Embryonic facial prominence (tissue), 1 donor: ENCODE results near the gene FAM209A.
"Not testable (repeated sequence)": the region's sequence is repeated elsewhere in the genome, so short reads cannot be mapped to it uniquely, and the experiment has no call there.

ENCODE experiments used
- DNase-seq: peaks from one replicate; pipeline ENCODE4 v3.0.0-alpha.2; 2016; ENCODE audit errors: extremely low spot score

The FAM209A gene, protein sequence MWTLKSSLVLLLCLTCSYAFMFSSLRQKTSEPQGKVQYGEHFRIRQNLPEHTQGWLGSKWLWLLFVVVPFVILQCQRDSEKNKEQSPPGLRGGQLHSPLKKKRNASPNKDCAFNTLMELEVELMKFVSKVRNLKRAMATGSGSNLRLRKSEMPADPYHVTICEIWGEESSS

DNA sequence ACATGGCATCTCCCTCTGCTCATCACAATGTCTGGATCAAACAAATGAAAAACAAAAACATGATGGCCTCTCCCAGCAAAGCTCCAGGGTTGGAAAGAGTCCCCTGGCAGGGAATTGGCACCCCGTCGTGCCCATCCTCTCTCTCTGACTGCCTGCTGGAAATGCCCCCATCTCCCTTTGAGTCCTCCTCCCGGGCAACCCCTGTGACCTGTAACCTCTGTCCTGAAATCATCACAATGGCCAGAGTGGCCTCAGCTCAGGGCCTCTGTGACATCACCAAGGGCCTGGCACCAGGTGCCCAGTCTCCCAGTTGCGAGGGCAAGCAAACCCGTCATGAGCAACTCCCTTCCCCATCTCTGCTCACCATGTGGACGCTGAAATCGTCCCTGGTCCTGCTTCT, at the start of gene FAM209A:
TSS of gene FAM209A (plus strand) at position 301 of the 400 bp plus-strand sequence. CDS start at position 366, 65 bp downstream.
- not testable (repeated sequence) for DNase-seq

DNA sequence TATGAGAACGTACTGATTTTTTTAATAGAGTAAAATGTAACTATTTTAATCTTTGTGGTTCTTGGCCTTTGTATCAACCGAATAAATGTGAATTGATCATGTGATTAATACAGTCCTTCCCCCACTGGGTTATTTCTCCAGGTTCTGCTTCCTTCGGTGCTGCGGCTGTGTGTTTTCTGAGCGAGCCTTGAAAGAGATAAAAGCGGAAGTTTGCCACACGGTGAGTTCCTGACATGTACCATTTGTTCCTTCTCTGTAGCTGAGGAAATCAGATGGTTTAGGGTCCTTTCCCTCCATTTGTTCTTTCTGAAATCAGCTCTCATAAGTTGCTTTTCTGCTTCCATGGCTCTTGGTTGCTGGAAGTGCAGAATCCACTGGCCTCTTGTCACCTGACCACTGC, 40.6 kb upstream of the FAM209A start:
- DNase-seq, result no peak

DNA sequence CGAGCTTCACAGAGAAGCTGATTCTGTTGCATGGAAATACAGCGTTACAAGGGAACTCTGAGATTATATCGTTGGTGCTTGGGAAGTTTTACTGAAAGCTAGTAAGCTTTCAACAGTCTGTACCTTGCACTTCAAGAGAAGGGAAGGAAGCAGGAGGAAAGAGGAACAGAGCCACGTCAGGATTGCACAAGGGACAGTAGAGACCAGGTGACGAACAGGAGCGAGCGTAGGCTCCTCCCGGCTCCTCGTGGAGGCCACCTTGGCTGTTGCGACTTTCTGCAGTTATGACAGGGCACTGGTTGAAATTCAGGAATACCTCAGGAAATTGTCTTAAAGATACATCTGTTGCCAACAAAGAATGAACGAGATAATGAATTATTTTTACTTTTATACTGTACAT, 37.3 kb upstream of the FAM209A start:
- no peak for DNase-seq

DNA sequence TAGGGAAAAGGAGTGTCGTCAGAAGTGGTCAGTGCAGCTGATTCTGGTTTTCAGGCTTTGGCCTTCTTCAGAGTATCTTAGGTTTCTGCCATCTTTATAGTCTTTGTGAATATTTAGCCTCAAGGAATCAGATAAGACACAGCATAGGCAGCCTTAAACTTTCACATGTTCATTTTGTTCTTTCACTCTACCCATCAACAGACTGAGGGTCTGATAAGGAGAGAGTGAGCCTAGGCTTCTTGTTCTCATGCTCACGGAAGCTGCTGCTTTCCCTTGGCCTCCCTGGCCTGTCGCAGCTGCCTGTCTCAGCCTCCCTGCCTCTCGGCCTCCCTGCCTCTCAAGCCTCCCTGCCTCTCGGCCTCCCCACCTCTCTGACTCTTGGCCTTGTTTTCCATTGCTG, 36.0 kb upstream of the FAM209A start:
- DNase-seq, result no peak

DNA sequence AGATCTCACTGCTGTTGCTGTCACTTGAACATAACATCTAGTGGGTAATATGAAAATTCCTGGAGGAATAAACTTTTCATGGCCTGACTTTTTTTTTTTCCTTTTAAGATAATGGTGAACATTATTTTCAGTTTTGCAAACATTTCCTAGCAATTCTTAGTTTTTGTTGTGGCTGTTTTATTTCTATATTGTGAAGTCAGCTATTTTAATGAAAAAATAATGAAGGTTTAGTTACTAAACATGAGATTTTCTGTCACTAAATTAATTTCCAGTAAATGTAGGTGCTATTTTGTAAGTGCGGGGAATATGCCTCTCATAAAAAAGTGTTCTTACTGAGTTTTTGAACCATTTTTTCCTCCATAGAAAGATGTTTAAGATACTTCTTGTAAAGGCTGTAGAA, 23.4 kb upstream of the FAM209A start:
- DNase-seq, result no peak

DNA sequence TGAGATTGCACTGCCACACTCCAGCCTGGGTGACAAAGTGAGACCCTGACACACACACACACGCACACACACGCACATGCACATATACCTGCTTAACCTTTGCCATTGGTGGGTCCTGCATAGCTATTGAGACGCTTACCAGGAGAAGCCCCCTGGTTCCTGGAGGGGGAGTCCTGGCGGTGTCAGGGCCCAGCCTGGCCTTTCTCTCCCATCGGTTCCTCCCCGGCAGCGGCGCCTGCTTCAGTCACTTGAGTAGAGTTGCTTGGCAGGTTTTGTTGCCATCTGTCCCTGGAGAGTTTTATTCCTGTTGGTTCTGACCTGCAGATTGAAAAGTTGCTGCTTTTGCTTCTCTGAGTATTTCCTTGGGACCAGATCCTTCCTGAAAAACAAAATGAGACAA, 20.6 kb upstream of the FAM209A start:
- DNase-seq, result no peak

DNA sequence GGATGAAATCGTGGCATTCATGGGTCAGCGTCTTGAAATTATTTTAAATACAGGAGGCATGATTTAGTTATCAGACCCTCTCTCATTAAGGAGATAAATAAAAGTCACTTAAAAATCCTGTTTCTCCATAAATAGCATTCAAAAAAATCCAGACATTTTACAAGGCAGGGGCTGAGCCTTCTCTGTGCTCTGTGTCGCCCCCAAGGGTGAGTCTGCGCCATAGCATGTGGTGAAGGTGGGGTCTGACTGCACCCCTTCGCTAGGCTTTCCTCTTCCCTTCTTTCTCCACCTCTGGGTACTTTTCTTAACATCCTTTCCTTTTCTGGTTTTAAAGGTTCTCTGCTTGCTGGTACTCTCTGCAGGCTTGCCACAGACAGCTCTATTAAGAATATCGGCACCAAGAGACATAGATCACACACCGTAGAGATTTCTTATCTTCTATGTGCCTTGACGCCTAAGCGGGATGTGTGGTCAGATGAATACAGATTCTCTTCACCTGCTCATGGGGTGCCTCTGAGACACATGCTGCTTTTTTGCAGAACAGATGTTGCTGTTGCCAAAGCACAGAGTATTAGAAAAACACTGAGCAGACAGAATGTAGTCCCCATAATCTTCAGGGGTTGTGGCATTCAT, 20.1 kb upstream of the FAM209A start:
- DNase-seq, result no peak

DNA sequence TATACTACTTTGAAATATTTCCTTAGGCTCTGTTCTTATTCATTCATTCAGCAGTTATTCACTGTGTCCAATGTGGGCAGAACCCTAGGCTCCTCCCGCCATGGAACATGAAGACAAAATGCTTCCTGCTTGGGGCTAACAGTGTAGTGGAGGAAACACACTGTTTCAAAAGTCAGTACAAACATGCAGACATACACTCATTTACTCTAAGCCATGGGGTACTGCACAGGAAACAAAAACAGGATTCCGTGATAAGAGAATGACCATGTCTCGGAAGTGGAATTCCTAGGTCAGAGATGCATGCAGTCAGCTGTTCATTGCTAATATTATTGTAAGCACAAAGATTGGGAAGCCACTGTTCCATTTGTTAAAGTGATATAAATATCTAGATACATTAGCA, 18.4 kb upstream of the FAM209A start:
- DNase-seq, result no peak

DNA sequence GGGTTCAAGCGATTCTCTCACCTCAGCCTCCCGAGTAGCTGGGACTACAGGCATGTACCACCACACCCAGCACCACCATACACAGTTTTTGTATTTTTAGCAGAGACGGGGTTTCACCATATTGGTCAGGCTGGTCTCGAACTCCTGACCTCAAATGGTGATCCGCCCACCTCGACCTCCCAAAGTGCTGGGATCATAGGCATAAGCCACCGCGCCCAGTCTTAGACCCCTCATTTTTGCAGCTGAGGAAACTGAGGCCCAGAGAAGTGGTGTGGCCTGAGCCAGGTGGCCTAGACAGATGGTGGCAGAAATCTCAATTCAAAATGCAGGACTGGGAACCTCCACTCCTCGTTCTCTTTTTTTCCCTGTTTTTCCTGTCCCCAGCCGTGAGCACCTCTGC, 12.6 kb upstream of the FAM209A start:
- no peak for DNase-seq

DNA sequence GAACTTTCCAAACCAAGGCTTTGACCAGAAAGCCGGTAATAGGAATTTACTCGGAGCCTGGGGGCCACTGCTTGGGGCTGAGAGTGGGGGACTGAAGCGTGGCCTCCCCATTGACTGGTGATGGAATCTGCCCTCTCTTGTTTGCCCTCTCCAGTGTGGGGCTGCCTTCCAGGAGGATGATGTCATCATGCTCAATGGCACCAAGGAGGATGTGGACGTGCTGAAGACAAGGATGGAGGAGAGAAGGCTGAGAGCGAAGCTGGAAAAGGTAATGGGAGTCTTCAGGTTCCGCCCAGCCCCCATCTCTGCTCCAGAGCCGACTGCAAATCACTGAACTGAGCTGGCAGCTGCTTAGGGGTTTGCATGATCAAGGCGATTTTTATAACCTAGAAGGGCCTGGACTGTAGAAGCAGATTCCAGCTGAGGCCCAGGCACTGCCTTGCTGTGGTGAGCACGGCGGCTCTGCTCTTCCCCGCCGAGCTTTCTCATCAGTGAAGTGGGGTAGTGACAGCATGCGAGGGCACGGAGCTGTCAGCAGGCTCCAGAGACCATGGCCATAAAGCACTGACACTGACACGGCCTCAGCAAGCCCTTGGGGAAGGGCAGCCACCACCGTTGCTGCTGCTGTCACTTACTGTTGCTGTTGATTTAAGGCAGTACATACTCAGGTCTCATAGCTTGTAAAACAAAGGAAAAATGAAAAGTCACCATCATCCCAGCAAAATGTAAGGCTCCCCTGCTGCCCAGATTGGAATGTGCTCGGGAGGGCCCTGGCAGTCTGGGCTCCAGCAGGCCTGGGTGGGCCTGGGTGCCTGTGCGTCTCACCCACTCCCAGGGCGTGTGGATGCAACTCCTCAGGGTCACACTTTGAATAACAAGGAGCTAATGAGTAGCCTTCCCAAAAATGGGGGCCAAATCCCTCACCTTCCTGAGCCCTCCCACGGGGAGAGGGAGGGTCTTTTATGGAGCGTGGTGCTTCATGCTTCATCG, 11.1 kb upstream of the FAM209A start:
- DNase-seq, result no peak

DNA sequence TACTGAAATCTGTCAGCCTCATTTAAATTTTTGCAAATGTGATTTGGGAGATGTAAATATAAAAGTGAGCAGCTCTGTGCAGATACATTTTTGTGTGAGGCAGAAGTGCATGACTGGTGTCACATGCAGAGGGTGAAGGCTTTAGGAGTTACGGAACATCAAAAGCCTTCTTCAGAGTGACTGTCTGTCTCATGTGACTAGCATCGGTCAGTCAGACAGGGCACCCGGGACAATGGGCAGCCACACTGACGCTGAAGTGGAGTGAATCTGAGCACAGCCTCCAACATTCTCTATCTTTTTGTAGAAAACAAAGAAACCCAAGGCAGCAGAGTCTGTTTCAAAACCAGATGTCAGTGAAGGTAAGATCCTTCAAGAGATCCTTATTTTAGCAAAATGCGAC, 7.9 kb upstream of the FAM209A start:
- DNase-seq, result no peak

DNA sequence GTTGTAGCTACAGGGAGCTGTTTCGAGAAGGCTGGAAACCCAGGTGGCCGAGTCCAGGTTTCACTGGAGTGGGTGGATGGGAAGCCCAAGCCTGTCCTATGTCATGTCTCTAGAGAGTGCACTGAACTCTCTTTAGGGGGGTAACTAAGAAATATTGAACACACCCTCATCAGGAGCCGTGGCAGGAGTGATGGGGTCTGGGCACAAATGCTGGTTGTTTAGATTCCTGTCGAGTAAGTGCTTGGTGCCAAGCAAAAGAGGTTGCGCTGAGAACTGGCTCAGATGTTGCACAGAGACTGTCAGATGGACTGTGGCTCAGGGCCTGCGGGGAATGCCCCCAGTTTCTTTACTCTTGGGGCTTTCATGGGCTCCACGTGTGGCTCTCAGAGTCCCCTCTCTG, 7.3 kb upstream of the FAM209A start:
- DNase-seq, result no peak

DNA sequence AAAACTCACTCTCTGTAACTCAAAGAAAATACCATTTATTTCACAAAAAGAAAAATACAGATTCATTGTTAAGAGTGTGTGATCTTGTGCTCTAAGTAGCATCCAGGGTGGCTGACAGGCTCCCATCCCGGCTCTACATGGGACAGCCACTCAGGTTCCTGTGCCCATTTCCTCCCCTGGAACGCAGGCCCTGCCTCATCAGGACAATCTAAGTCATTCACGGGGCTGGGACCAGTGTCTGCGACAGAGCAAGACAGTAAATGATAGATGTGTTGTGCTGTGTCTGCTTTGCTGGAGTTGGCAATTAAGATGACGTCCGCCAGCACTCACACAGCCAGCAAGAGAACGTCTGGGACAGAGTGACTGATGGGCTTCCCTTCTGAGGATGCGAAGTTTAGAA, 6.9 kb upstream of the FAM209A start:
- no peak for DNase-seq

DNA sequence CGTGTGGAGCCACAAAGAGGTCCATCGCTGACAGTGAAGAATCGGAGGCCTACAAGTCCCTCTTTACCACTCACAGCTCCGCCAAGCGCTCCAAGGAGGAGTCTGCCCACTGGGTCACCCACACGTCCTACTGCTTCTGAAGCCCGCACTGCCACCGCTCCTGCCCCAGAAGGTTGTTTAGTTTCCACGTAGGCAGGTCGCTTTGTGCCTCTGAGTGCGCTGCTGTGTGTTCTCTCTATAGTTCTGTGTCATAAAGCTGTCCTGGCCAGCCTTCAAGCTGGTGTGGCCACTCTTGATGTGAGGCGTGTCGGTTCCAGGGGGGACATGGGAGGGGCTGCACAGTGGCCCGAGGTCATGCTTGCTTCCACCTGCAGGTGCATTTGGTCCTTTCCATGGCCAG, 6.4 kb upstream of the FAM209A start:
- DNase-seq, result no peak

DNA sequence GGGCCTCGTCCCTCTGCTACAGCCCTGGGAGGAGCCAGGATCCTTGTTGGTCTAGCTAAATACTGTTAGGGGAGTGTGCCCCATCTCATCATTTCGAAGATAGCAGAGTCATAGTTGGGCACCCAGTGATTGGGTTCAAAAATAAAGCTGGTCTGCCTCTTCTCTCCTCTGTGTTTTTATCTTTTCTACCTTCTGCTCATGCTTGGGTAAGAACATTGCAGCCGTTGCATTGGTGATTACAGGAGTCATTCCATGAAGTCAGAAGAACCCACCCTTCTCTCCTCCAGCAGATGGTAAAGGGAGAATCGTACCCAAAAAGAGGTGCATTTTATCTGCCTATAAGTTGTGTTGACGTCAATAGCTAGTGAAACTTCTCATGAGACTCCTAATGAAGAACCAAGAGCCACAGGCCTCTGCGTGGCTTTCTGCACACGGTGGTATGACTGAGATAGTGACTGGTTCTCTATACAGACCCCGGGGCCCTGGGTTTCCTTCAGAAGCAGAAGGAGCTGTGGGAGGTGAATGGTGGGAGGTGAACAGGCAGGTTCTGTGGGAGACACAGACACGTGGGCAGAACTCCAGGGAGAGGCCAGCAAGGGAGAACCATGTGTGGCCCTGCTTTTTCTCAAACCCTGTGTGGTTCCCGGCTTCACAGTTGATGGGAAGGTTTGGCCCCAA, 5.7 kb upstream of the FAM209A start:
- no peak for DNase-seq

DNA sequence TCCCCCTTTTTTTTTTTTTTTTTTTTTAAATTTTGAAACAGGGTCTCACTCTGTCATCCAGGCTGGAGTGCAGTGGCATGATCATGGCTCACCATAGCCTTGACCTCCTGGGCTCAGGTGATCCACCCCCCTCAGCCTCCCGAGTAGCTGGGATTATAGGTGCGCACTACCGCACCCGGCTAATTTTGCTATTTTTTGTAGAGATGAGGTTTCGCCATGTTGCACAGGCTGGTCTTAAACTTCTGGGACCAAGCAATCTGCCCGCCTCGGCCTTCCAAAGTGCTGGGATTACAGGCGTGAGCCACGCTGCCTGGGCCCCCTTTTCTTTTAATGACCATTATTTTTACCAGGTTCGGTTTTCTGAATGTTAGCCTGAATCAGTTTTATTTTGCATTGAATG, 5.0 kb upstream of the FAM209A start:
- DNase-seq, result no peak

DNA sequence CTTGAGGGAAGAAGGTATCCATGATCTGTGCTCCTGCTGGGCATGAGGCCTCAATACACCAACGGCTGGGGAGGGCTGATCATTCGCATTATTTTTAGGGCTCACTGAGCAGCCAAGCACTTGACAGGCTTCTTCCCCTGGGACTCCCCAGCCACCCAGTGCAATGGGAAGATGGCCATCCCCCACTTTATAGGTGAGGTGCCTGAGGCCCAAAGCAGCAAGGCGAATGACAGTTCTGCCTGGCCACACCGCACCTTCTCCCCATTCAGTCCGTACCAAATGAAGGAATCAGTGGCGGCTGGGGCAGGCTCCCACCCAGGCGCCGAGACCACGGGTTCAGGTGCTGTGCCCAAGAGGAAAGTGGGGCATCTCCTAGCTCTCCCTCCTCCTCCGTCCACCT, 4.4 kb upstream of the FAM209A start:
- DNase-seq, result no peak

DNA sequence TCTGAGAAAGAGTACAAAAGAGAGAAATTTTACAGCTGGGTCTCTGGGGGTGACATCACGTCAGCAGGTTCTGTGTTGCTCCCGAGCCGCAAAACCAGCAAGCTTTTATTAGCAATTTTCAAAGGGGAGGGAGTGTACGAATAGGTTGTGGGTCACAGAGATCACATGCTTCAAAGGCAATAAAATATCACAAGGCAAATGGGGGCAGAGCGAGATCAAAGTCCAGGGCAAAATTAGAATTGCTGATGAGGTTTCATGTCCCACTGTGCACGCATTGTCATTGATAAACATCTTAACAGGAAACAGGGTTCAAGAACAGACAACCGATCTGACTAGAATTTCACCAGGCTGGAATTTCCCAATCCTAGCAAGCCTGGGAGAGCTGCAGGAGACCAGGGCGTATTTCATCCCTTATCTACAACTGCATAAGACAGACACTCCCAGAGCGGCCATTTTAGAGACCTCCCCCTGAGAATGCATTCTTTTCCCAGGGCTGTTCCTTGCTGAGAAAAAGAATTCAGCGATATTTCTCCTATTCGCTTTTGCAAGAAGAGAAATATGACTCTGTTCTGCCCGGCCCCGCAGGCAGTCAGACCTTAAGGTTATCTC, 3.7 kb upstream of the FAM209A start:
- DNase-seq, result not testable (repeated sequence)

DNA sequence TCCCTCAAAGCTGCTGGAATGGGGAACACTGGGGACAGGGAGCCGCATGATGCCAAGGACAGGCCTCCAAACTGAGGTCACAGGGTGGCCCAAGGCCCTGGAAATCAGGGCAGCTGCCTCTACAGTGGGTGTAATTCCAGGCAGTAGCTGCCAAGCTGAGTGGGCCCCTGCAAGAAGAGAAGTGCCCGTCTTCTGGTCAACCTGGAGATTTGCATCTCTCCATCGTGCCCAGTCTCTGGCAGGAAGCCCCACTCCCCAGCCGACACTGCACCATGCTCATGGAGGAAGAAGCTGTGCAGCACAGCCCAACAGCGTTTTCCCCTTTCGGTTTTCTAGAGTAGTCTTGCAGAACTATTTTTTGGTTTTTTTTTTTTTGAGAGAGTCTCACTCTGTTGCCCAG, 2.2 kb upstream of the FAM209A start:
- DNase-seq, result no peak

DNA sequence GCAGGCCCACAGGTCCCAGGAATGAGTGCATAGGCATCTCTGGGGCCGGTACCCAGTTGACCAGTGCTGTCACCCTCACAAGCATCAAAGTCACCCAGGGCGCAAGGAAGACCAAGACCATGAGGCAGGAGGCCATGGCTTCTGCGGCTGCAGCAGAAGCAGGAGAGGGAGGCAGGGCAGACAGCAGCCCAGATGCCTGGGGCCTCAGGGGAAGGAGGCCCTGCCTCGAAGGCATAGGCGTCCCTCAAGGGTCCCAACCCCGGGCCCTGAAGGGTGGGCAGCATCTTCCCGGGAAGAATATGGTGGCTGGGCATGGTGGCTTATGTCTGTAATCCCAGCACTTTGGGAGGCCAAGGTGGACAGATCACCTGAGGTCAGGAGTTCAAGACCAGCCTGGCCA, 3.0 kb downstream of the FAM209A start:
- no peak for DNase-seq

DNA sequence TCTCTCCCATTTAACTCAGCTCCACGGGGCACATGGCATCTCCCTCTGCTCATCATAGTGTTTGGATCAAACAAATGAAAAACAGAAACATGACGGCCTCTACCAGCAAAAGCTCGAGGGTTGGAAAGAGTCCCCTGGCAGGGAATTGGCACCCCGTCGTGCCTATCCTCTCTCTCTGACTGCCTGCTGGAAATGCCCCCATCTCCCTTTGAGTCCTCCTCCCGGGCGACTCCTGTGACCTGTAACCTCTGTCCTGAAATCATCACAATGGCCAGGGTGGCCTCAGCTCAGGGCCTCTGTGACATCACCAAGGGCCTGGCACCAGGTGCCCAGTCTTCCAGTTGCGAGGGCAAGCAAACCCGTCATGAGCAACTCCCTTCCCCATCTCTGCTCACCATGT, 8.4 kb downstream of the FAM209A start, which contains the start of gene FAM209B:
TSS of gene FAM209B (plus strand) at position 301 of the 400 bp plus-strand sequence. CDS start at position 397, 96 bp downstream.
- DNase-seq, result not testable (repeated sequence)

DNA sequence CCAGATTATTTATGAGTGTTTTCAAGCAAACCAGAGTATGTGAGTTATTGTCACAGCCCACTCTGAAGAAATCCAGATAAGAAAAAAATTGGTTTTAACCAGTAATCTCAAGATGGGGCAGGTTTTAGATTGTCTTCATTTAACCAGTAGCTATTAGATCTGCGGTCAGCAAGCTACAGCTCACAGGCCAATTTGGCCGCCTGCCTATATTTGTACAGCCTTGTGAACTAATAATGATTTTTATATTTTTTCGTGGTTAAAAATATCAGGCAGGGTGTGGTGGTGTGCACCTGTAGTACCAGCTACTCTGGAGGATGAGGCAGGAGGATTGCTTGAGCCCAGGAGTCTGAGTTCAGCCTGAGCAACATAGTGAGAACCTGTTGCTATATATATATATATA, 13.5 kb downstream of the FAM209A start:
- DNase-seq, result no peak
